Measurements from ENCODE around the gene GPC5.
"Not testable (repeated sequence)": the region's sequence is repeated elsewhere in the genome, so short reads cannot be mapped to it uniquely, and the experiment has no call there.

GPC5 gene

DNA sequence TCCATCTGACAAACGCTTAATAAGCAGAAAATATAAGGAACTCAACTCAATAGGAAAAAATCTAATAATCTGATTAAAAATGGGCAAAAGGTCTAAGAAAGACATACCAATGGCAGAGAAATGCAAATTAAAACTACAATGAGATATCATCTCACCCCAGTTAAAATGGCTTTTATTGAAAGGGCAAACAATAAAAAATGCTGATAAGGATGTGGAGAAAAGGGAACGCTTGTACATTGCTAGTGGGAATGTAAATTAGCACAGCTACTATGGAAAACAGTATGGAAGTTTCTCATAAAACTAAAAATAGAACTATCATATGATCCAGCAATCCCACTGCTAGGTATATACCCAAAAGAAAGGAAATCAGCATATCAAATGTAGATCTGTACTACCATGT lies 1319.4 kb downstream of the GPC5 start:
- no peak for DNase-seq

DNA sequence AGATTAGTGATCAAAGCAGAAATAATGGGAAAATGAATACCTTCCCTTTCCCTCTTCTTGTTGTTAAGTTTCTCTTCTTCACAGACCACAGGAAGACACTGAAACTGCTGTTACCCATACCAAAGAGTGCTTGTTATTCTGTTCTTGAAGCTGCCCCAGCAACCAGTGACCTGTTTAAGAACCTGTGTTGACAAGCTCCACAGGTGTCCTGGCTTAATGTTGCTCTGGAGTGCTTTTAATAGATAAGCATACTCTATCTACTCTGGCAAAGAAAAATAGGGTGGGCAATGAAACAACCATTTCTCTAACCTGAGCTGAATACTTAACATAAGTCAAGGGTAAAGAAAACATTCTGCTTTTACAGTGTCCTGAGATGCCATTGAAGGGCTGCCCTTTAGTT lies 1321.4 kb downstream of the GPC5 start:
- DNase-seq = no peak

DNA sequence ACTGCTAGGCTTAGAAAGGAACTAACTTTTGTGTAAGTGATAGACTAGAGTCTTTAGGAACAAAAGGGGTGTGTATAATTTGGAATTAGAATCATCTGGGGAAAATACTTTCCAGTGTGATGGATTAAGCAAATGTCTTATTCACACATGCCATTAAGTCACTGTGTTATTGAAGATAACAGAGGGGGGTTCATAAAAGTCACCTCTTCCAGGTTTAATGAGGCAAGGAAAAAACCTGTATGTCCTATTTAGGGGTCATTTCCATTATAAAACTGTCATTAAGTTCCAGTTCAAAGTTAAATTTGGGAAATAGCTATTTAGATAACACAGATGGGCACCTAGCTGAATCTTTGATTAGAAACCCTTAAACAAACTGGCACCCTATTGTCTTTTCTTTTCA lies 1323.2 kb downstream of the GPC5 start:
- DNase-seq = no peak

DNA sequence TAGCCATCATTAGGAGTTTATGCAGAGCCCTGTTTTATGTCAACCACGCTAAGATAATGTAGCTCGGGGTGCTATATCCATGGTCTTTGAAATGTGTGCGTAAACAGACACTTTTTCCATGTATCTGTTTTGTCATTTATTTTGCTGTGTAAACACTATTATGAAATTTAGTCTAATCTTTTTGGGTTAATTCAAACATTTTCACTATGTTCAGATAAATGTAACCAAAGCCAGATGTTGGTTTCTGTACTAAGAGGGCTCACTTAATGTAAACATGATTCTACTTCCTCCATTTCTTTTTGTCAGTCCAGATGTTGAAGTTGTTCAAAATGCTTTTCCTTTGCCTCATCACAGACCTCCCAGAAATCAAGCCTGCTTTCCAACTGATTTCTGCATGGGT lies 1328.7 kb downstream of the GPC5 start:
- no peak for DNase-seq

DNA sequence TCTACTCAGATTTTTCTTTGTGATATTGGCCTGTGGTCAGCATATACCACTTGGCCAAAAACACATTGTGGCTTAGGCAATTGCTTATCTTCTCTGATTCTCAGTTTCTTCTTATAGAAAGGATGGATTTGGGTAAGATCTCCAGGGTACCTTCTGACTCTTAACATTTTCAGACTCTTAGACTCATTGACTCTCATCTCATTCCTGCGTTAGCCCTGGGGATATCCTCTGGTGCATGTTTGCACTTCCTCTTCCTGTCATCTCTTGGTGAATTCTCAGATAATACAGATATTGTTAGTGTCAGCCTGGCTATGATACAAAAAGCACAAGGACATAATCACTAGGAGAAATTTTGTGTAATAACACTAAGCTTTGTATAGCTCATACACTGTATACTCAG lies 1335.6 kb downstream of the GPC5 start:
- no peak for DNase-seq

DNA sequence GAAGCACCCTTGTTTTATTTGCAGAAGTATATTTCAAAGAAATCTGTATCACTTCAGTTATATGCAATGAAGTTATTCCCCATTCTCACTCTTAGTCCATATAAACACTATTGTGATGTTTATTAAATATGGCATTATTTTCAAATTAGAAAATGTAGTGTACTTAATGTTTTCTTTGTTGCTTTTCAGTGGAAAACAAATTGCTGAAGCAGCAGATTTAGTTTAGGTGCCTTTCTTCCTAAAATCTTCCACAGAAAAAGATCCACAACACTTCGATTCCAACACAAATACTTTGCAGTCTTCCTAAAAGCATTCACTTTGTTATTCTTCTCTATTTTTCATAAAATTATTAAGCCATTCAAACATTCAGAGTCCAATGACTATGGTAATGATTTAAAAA lies 1336.1 kb downstream of the GPC5 start:
- no peak for DNase-seq

DNA sequence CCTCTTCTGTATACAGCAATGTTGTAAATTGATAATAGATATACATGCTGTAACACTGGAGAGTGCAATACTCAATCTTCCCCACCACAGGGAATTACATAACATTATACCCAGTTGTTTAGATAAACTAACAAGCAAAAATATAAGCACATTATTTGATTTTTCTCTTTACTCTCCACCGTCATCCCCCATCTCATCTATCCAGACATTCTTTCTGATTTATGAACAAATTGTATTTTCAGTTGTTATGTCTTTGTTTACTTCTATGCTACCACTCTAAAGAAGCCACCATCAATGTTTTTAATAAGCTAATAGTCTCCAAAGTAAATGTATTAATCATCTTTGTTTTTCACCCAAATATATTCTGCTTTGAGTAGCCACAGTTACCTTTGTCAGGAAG lies 1337.5 kb downstream of the GPC5 start:
- no peak for DNase-seq

DNA sequence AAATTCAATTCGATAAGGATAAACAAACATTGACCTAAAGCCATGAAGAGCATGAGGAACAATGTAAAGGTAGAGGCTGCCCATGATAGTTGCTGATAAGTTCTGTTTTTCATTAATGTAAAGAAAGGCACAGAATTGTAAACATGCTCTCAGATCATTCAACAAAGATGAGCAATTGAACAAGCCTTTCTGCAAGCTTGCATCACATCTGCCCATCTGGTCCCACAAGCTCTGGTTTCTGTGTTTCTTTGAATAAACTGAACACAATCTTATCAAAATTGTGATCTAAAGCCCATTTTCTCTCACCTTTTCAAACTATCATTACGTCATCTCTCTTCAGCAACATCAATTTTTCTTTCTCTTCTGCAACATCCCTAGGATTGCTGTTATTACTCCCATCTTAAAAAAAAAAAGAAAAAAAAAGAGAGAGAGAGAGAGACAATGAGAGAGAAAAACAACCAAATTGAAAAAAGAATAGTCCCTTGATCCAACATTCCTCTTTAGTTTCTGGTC lies 1340.9 kb downstream of the GPC5 start:
- DNase-seq = no peak

DNA sequence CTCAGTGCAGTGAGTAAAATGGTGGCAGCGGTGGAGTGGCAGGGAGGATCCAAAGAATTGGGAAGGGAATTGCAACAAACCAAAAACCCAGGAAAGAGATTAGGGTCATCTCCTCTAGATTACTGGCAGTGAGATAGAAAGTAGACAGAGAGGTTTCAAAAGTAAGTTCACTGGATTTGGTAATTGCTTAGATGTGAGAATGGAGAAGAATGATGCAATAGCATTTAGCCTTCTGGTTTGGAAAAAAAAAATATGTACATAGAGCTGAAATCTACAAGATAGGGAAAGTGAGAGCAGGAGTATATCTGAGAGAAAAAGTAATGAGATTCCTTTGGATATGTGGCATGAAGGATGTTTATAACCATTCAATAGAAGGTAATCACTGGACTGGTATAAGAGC lies 1345.6 kb downstream of the GPC5 start:
- DNase-seq = no peak

DNA sequence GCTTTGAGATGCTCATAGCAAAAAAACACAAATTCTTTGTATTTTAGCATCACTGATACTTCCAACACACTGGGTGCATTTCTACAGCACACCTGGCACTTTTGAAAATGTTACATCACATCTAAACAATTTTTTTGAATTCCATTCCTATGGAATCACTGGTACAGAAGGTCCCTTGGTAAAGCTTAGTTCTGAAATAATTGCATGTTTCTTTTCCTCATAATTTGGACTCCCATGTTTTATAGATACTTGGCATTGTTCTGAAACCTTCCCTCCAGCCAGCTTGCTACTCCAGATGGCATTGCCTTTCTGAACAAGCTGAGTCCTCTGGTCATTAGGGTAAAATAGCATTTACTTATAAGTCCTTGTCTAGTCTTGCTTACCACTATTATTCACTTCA lies 1346.8 kb downstream of the GPC5 start:
- no peak for DNase-seq

DNA sequence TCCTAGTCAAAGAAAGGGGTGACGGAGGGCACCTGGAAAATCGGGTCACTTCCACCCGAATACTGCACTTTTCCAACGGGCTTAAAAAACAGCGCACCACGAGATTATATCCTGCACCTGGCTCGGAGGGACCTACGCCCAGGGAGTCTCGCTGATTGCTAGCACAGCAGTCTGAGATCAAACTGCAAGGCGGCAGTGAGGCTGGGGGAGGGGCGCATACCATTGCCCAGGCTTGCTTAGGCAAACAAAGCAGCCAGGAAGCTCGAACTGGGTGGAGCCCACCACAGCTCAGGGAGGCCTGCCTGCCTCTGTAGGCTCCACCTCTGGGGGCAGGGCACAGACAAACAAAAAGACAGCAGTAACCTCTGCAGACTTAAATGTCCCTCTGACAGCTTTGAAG lies 1354.3 kb downstream of the GPC5 start:
- DNase-seq = not testable (repeated sequence)

DNA sequence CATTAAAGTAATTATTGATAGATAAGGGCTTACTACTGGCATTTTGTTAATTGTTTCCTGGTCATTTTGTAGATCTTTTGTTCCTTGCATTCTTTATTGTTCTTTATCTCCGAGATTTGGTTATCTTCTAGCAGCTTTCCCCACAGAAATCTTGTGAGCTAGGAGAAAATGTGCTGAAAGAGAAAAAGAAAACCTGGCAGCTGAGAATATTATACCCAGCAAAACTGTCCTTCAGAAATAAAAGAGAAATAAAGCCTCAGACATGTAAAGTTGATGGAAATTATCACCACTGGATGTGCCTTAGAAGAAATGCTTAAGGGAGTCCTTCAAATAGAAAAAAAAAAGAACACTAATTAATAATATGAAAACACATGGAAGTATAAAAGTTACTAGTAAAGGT lies 1363.3 kb downstream of the GPC5 start:
- no peak for DNase-seq

DNA sequence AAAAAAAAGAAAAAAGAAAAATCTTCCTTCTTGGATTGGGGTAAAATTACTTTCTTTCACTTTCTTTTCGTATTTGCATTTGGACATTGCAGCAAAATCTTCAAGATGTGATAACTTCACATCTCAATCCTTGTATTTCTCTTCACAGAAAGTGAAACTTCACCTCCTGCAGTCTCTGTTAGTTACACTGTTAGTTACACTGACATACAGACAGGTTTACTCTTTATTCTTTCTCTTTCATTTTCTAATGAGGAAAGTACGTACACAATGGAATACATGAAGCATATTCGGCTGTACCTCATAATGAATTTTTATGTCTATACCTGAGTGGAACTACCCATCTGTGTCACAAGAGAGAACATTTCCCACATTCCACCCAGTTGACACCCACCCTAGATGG lies 1369.0 kb downstream of the GPC5 start:
- no peak for DNase-seq

DNA sequence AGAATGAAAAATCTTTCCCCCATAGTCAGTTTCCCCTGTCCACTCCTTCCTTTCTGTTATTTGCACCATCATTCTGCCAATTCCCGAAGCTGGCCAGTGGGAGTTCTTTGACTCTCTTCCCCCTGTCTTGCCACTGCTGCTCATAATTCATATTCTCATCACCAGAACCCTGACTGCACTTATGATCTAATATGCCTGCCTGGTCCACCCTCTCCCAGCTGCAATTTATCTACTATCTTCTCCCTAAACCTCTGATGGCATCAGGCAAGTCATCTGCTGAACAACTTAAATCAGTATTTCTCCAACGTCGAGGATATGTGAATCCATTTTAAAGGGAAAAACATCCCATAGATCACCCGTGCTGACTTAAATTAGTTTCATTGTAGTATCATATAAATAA lies 1370.2 kb downstream of the GPC5 start:
- no peak for DNase-seq

DNA sequence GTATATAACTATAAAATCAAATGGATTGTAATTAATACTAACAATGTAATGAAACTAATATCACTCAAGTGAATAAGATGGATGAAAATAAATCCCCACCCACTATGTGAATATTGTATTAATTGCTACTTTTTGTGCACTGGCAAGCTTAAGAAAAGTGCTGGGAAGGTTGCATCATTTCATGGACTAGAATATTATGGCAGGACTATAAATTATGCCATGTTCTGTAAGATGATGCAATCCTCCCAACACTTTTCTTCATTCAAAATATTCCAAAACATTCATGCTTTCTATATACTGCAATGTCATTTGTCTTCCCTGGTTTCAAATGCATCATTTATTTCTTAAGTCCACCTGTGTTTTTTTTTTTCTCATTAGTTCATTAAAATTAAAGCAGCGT lies 1370.6 kb downstream of the GPC5 start:
- no peak for DNase-seq

DNA sequence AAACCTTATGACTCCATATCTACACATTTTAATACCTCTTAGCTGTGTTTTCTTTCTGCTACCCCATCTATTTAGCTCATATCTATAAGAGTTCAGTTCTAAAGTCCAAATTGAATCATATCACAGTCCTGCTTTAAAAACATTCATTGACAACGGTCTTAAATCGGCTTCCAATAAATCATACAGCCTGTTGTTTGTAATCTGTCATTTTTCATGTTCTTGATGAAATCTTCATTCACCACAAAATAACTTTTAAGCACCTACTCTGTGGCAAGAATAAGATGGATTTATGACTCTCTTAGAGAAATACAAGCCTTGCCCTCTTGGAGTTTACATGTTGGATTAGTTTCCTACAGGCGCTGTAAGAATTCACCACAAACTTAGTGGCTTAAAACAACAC lies 1377.2 kb downstream of the GPC5 start:
- DNase-seq = no peak

DNA sequence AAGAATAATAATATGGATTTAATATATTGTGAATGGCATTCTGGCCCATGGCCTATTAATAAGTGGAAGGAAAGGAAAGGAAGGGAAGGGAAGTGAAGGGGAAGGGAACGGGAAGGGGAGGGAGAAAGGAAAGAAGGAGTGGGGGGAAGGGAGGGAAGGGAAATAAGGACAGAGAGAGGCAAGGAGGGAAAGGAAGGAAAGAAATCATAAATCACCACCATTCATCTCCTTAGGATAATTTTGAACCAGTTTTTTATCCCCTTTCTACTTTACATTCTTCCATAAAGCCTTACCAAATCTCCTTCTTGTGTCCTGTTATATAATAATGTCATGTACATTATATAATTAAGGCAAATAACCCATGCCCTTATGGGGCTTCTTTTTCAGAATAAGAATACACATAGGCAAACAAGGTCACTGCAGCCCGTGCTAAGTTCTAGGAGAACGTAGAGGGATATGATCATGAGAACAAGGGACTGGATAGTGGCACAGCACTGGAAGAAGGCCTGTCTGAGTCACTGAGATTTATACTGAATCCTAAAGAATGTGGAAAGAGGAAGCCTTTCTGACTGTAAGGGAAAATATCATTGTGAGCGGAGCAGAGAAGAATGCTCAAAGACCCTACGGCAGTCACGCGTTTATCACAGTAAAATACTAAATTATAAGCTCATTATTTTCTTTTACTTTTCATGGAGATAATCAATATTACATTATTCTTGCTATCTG lies 1383.7 kb downstream of the GPC5 start:
- no peak for DNase-seq

DNA sequence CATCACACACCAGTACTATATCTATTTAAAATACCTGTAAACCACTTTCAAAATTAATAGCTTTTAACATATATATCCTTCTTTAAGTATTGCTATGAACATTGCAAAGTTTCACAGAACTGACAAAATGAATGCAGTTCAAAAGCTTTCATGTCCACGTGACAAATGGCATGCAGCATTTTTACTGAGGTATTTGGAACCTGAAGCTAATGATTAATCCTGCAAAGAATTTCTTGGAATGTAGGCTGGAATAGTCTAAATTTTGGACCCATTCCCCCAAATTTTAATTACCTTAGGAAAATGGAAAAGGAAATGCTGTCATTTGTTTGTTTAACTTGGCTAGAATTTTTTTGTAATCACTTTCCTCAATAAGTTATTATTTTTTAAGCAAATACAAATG lies 1404.4 kb downstream of the GPC5 start:
- no peak for DNase-seq

DNA sequence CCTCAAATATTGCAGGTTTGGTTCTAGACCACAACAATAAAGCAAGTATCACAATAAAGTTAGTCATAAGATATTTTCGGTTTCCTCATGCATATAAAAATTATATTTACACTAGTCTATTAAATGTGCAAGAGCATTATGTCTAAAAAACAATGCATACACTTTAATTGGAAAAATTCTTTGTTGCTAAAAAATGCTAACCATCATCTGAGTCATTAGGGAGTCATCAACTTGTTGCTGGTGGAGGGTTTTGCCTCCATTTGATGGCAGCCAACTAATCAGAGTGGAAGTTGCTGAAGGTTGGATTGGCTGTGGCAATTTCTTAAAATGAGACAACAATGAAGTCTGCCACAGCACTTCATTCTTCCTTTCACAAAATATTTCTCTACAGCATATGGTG lies 1405.9 kb downstream of the GPC5 start:
- no peak for DNase-seq

DNA sequence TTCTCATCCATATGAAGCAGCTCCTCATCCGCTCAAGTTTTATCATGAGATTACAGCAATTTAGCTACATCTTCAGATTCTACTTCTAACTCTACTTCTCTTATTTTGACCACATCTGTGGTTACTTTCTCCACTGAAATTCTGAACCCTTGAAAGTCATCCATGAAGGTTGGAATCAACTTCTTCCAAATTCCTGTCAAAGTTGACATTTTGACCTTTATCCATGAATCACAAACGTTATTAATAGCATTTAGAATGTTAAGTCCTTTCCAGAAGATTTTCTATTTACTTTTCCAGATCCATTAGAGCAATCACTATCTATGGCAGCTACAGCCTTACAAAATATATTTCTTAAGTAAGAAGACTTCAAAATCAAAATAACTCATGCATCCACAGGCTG lies 1406.5 kb downstream of the GPC5 start:
- DNase-seq = no peak

DNA sequence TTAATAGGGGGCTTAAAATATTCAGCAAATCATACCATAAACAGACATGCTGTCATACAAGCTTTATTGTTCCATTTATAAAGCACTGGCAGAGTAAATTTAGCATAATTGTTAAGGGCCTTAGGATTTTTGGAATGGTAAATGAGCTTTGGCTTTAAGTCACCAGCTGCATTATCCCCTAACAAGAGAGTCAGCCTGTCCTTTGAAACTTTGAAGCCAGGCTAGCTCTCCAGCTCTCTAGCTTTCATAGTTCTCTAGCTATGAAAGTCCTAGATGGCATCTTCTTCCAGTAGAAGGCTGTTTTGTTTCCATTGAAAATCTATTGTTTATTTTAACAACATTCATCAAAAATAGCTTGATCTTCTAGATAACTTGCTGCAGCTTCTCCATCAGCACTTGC lies 1407.3 kb downstream of the GPC5 start:
- no peak for DNase-seq

DNA sequence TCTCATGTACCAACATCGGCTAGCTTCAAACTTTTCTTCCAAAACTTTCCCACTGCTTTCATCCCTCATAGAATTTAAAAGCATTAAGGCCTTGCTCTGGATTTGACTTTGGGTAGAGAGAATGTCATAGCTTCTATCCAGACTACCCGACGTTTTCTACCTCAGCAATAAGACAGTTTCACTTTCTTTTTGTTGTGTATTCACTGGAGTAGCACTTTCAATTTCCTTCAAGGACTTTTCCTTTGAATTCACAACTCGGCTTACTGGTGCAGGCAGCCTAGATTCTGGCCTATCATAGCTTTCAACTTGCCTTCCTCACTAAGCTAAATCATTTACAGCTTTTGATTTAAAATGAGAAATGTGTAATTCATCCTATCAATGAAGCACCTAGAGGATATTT lies 1407.8 kb downstream of the GPC5 start:
- DNase-seq = no peak

DNA sequence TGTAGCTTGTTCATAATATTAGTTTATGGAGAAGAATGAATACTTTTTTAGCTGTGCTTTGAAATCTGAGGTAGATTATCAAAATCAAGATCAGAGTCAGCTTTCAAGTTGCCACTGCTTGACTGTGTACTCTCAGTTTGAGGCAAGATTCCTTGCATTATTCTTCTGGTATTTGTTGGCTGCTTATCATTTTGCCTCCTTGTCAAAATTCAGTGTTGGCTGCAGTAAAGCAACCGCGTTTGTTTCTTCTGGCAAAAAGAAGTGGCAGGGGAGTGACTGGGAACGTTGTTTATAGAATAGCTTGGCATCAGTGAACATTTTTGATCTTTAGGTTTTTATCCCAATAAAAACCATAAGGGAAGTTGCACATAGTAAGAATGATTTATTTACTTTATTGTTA lies 1408.9 kb downstream of the GPC5 start:
- no peak for DNase-seq

DNA sequence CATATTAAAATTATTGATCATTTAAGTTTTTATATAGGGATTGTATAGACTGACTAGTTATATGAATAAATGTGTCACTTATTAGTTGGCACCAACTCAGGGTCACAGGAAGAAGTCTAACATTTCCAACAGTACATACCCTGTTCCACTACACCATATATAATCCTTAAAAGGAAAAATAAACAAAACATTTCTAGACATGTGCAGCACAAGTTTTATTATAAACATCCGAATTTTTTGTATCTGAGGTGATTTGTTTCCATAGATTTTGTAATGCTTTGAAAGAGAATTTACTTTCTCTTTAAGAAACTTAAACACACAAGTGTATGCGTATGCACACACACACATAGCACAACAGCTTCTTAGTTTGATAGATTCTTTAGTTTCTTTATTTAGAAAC lies 1409.5 kb downstream of the GPC5 start:
- DNase-seq = no peak

All from anterior cingulate cortex (tissue), 58 donors.